SU-DHL-6 (cell line): ENCODE results near the gene ZGPAT.

Experiments
- CTCF ChIP-seq: fragments of 200-600 bp; sonication (generic); IDR thresholded peaks from one replicate; pipeline ENCODE4 v1.5.1; 2017; ENCODE audit warnings: antibody characterized with exemption, mild to moderate bottlenecking, low read length, moderate library complexity; ENCODE audit not compliant: insufficient read depth, poor library complexity, severe bottlenecking
- EZH2phosphoT487 ChIP-seq: fragments of 200-600 bp; sonication (generic), shearing (Covaris generic); conservative IDR thresholded peaks from 2 replicates; pipeline ENCODE4 v1.6.1; 2018; ENCODE audit warnings: mild to moderate bottlenecking, antibody characterized with exemption, low read length, moderate library complexity, mixed read lengths

DNA sequence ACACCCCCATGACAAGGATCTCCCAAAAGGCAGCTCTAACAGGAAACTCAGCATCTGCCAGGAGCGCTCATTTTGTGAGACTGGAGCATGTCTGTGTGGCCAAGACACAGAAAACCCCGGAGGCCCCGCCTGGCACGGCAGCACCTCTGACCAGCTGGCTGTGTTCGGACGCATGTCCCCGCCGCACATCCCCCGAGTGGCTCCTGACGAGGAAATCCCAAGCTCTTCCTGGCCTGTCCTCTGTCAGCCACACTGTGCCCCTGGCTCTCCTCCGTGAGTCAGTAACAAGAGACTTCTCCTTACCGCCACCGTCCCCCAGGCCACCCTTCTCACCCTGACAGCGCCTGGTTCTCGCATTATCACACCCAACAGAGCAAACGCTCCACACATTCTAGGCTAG lies 46.2 kb downstream of the ZGPAT start:
- TF ChIP-seq CTCF (no peak), EZH2phosphoT487 (no peak)
